ENCODE results near the gene KIF21B.

- no peak for TF ChIP-seq CTCF (IDR thresholded peaks at IDR 0.05)
- no peak for TF ChIP-seq EP300 (IDR thresholded peaks at IDR 0.05)
- no peak for TF ChIP-seq POLR2A (IDR thresholded peaks at IDR 0.05)
Measured at GRCh38 chr1:200985481-200985880, 38.0 kb downstream of the KIF21B start.

All from sigmoid colon (tissue), 4 donors.